Retinal pigment epithelial cell (primary cell): ENCODE results near the gene SNX10.

Experiments
- DNase-seq: peaks from one replicate; pipeline ENCODE4 v3.0.0-alpha.2; 2010; ENCODE audit warnings: low read depth
- H3K4me3 ChIP-seq: 2 replicates; pipeline ENCODE4 v1.5.1; 2011; ENCODE audit warnings: mild to moderate bottlenecking, low read length, control low read depth, moderate library complexity
- CTCF ChIP-seq: conservative IDR thresholded peaks from 2 replicates; pipeline ENCODE4 v1.5.1; 2011; ENCODE audit warnings: low read depth, low read length, control low read depth, inconsistent platforms

The SNX10 gene

GRCh38 chr7:26398756-26399509 lies 107.3 kb downstream of the SNX10 start:
- H3K4me3 ChIP-seq = peak overlapping the region; percentile 63
- DNase-seq = no peak
- peak; percentile 45 for TF ChIP-seq CTCF

GRCh38 chr7:26399736-26400135 lies 108.1 kb downstream of the SNX10 start:
- no peak for DNase-seq
- no peak for TF ChIP-seq CTCF
- H3K4me3 ChIP-seq = no peak overlapping the region

- no peak for DNase-seq
- TF ChIP-seq CTCF = no peak
- no peak overlapping the region for H3K4me3 ChIP-seq
These were observed 112.0 kb downstream of the SNX10 start for GRCh38 chr7:26403640-26404039.

GRCh38 chr7:26404189-26404996 lies 112.7 kb downstream of the SNX10 start:
- H3K4me3 ChIP-seq = no peak overlapping the region
- DNase-seq = no peak
- no peak for TF ChIP-seq CTCF

- no peak overlapping the region for H3K4me3 ChIP-seq
- TF ChIP-seq CTCF = no peak
- no peak for DNase-seq
These were observed 114.8 kb downstream of the SNX10 start for GRCh38 chr7:26406433-26406832.

- TF ChIP-seq CTCF = no peak
- DNase-seq = peak; percentile 20
- H3K4me3 ChIP-seq = no peak overlapping the region
These were observed 118.2 kb downstream of the SNX10 start for GRCh38 chr7:26409661-26410547.
